Measurements from ENCODE around the gene GOSR2. TPM values are rescaled to one million over a fixed set of nuclear protein-coding genes. Genes with fewer than 3 reads are reported as not detected.

GOSR2 gene
- total and polyA plus RNA-seq, 2 of the 4 experiments (the other 2 are of a cell fraction): 63.4 to 75.6 TPM

- DNase-seq (no peak), ATAC-seq (ENCODE audit: low read depth) (no peak)
- H3K36me3 ChIP-seq (ENCODE audit: control insufficient read depth, insufficient read depth, low read length): no peaks in the 10 kb centered on the region
- dilution Hi-C loops (cut with HindIII; ENCODE audit: low sequenced_read_pairs, unreplicated experiment) (no loop called here), in situ Hi-C loops (cut with MboI; ENCODE audit: low sequenced_read_pairs) (no loop called here), intact Hi-C loops (cut with micrococcal nuclease) (no loop called here)
- H2BK20ac ChIP-seq (ENCODE audit: low read depth, low read length): no peak overlapping the region
- H3K9me3 ChIP-seq (ENCODE audit: control insufficient read depth, insufficient read depth, low read length): peaks cover 3% of the 10 kb centered on the region; the same call in 1 of the 2 replicates
- H4K91ac ChIP-seq (ENCODE audit: insufficient read depth, low read depth, low read length): no peak overlapping the region
- H3K79me1 ChIP-seq (ENCODE audit: low read depth in 1 of 2, low read length in 2 of 2): no peaks in the 10 kb centered on the region
- H4K8ac ChIP-seq (ENCODE audit: low read depth in 2 of 2, low read length in 2 of 2): no peak overlapping the region
- no peaks in the 10 kb centered on the region for H4K20me1 ChIP-seq (ENCODE audit: insufficient read depth, low read length)
- H3K4me2 ChIP-seq (ENCODE audit: low read depth, low read length): no peak overlapping the region
- H3K56ac ChIP-seq (ENCODE audit: extremely low read depth, insufficient read depth, low read length): no peak overlapping the region
- ChIA-PET CTCF (interaction anchor here (1.5 kb wide), 1 partner anchor 18 kb away, joined by 3 read pairs; no protein-coding TSS in a partner anchor), POLR2A (ENCODE audit: unreplicated experiment) (no interaction called here)
- H3K23ac ChIP-seq (ENCODE audit: low read depth, low read length): no peak overlapping the region
- 68% methylated on average over 6 of the region's 9 CpGs; no CpG with 5 or more reads in 1 of the 2 experiments for WGBS, 2 experiments (ENCODE audit: extremely low coverage in 2 of 2, insufficient read length in 1 of 2)
- H2AFZ ChIP-seq (replicated peaks; ENCODE audit: low read length, poor library complexity): no peak overlapping the region
- H3K9me1 ChIP-seq (ENCODE audit: insufficient read depth, low read length): no peaks in the 10 kb centered on the region
- H2BK15ac ChIP-seq (ENCODE audit: low read depth, low read length): no peak overlapping the region
- H3K27me3 ChIP-seq (ENCODE audit: control insufficient read depth, insufficient read depth, low read length): peaks cover 54% of the 10 kb centered on the region
- H3K9ac ChIP-seq (ENCODE audit: low read depth, low read length): no peak overlapping the region
- no peak overlapping the region for H2BK120ac ChIP-seq (ENCODE audit: low read depth, low read length)
- no peak overlapping the region for H2AK5ac ChIP-seq (ENCODE audit: low read depth, low read length)
- H3K14ac ChIP-seq (replicated peaks; ENCODE audit: low read depth, low read length): no peak overlapping the region
- no peak overlapping the region for H3K18ac ChIP-seq (ENCODE audit: low read depth, low read length)
- TF ChIP-seq CEBPB (IDR thresholded peaks at IDR 0.05; ENCODE audit: low read depth, low read length) (no peak), BHLHE40 (IDR thresholded peaks at IDR 0.05; ENCODE audit: low read depth, low read length) (no peak), NFE2L2 (IDR thresholded peaks at IDR 0.05; ENCODE audit: low read depth, low read length) (no peak), ELK1 (IDR thresholded peaks at IDR 0.05; ENCODE audit: borderline replicate concordance, low read depth, low read length) (no peak), RCOR1 (IDR thresholded peaks at IDR 0.05; ENCODE audit: insufficient replicate concordance, low read length) (no peak), RAD21 (IDR thresholded peaks at IDR 0.05; ENCODE audit: low read length) (no peak), FOS (IDR thresholded peaks at IDR 0.05; ENCODE audit: low read depth, low read length) (no peak), RFX5 (IDR thresholded peaks at IDR 0.05; ENCODE audit: low read depth, low read length) (no peak), MAZ (IDR thresholded peaks at IDR 0.05; ENCODE audit: borderline replicate concordance, low read depth, low read length) (no peak)
- TF ChIP-seq, protein P1, sequence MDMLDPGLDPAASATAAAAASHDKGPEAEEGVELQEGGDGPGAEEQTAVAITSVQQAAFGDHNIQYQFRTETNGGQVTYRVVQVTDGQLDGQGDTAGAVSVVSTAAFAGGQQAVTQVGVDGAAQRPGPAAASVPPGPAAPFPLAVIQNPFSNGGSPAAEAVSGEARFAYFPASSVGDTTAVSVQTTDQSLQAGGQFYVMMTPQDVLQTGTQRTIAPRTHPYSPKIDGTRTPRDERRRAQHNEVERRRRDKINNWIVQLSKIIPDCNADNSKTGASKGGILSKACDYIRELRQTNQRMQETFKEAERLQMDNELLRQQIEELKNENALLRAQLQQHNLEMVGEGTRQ (IDR thresholded peaks at IDR 0.05; ENCODE audit: low read depth, low read length): no peak
- no TSS peak for BruUV-seq (replicated peaks)
- no peak overlapping the region for H4K5ac ChIP-seq (ENCODE audit: low read depth, low read length)
- H3K4me1 ChIP-seq (ENCODE audit: control insufficient read depth, insufficient read depth, low read length): no peaks in the 10 kb centered on the region
- no peak overlapping the region for H2BK5ac ChIP-seq (ENCODE audit: low read depth, low read length, poor library complexity, severe bottlenecking)
- no peak overlapping the region for H3K4ac ChIP-seq (ENCODE audit: low read depth, low read length)
- H2AK9ac ChIP-seq (replicated peaks; ENCODE audit: low read depth, low read length, poor library complexity): no peak overlapping the region
- H3K4me3 ChIP-seq (ENCODE audit: insufficient read depth, low read depth, low read length): no peak overlapping the region
- H3K27ac ChIP-seq (ENCODE audit: insufficient read depth, low read length): no peak overlapping the region
Measured at GRCh38 chr17:46896991-46897390, 26.0 kb upstream of the GOSR2 start.
